Fibroblast of the conjunctiva (primary cell): ENCODE results near the gene WDR45B.

Source experiments
- DNase-seq: peaks from one replicate; pipeline ENCODE4 v3.0.0-alpha.2; 2010; ENCODE audit warnings: low read depth

WDR45B gene

DNA sequence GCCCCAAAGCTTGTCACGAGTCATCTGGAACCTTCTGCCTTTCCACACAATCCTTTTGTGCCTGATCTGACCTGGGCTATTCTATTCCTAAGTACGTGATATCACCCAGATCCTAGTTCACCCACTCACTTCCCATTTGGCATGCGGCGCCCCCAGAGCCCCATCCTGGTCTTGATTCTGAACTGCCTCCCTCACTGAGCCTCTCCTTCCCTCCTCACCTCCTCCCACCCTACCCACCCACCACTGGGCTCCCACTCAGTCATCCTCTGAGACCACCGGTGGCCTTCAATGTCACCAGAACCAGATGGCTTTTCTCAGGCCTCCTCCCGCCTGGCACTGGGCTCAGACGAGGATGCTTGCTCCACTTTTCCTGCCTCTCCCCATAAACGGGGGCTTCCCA lies 18.5 kb downstream of the WDR45B start:
- no peak for DNase-seq

DNA sequence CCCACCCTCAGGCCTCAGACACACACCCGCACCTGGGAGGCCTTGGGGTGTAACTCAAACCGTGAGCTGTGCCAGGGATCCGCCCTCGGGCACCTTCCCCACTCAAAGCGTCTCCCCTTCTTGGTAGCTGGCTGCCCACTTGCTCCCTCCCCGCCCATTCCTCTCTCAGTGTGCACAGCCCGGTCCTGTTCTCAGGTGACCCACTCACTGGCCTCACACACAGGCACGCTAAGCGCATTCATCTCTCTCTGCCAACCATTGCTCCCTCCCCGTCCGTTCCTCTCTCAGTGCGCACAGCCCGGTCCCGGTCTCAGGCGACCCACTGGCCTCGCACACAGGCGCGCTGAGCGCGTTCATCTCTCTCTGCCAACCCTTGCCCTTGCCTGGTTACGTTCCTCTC lies 20.8 kb downstream of the WDR45B start:
- DNase-seq = no peak

DNA sequence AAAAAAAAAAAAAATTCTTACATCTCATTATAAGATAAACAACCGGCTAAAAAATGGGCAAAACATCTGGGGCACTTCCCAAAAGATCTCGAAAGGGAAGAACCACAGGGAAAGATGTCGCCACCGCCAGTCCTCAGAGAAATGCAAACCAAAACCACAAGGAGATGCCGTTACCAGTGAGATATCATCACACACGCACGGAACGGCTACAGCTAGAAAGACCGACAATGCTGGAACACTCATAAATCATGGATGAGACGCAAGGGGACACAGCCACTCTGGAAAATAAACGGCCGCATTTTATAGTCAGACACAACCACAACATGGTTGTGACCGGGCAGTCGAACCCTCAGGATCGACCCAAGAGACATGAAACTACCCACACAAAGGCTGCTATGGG lies 24.5 kb downstream of the WDR45B start:
- DNase-seq = no peak

DNA sequence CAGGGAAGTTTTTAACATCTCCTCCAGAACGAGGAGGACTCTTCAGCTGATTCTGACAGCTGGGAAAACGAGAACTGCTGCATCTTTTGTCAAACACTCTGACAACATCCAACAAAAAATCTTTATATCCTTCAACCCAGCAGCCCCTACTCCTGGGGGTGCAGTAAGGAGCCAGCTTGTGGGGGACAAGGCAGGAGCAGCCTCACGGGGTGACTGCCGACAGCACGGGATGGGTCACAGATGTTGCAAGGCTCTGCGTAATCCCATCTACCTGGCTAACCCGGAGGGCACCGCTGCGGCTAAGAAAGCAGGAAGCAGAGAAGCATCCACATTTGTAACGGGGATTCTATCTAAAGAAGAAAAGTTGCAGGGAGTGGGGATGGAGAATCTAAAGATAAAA lies 28.6 kb downstream of the WDR45B start:
- no peak for DNase-seq

DNA sequence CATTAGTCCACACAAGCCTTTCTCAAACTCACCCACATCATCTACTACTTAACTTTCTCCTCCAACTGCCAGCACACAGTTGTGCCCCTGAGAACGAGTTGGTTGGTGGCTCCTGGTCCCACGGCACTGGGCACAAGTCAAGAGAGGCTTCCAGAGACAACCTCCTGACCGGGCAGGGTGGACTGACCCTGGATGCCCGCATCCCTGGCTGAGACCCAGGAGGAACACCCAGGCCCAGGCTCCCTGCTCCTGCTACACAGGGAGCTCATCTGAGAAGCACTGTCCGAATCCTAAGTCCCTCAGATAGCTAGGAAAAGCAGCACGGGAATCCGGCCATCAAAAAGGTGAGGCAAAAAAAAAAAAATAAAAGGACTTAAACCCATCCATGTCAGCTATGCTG lies 29.0 kb downstream of the WDR45B start:
- DNase-seq = no peak

DNA sequence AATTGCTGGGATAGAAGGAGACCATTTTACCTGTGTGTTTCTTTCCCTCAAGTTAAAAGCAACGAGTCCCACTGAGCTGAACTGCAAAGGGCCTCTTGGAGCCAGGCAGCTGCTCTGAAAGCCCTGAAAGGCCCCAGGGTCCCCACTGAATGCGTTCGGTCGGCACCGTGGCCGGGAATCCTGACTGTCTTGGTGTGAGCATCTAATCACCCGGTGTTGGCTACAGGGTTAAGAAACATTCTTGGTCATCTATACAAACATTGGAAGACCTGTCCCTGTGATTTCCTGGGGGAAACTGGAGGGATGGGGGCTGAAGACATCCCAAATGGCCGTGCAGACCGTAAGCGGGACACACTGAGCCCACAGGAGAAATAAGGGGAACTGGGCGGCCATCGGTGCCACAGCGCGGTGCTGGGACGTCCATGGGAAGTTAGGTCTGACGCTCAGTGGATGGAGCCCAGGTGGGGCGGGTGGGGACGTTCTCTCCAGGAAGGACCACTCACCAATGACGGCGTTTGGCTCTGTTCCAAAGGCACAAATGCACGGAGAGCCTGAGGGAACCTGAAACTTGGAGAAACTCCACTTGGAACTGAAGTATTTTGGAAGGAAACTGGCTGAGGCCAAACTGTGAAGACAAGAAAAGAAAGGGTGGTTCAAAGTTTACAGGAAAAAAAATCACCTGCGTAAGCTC lies 32.1 kb downstream of the WDR45B start:
- DNase-seq = no peak

DNA sequence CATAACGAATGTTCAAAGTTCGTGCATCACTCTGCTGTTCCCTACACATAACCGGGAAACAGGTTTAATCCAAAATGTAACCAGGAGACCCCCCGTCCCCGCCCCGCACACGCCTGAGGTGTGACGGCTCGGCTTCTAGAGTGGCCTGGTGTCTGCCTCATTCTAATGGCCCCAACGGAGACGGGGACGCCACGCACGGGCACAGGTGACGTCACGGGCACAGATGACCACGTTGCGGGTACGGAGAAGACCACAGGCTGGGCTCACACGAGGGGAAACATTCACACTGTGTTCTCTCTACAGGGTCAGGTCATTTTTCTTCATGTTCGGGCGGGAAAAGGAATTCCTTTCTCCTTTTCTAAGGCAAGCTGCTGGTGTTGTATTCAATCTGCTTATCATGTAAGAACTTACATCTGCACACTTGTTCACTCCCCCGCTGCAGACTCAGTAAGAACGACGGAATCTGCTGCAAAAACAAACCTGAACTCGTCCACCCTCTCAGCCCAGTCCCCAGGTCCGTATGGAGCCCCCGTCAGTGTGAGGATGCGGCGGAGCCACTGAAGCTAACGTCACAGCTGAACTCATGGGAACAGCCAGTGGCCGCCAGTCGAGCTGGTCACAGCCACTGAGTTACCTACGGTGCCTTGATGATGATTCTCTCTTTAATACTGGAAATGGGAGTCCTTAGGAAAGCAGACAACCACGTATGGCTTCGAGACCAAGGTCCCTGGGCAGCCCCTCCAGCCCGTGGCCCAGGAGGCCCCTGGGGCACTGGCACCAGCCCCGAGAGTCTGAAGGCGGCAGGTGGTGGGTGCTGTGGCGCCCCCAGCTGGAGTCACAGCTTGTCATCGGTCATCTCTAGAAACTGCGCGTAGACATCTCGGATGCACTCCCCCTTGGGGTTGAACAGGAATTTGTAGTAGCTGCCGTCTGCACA lies 32.9 kb downstream of the WDR45B start:
- no peak for DNase-seq

DNA sequence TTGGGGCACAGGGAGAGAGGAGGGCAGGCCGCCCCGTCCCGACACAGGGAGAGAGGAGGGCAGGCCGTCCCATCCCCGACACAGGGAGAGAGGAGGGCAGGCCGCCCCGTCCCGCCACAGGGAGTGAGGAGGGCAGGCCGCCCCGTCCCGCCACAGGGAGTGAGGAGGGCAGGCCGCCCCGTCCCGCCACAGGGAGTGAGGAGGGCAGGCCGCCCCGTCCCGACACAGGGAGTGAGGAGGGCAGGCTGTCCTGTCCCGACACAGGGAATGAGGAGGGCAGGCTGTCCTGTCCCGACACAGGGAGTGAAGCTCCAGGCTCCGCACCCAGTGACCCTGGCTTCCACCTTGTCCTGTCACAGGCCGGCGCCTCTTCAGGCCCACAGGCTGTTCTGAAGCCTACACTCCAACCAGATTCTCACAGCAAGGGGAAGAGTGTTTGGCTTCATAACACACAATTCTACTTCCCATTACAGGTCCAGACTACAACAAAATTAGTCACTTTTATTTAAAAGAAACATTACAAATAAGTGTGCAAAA lies 34.1 kb downstream of the WDR45B start:
- no peak for DNase-seq

DNA sequence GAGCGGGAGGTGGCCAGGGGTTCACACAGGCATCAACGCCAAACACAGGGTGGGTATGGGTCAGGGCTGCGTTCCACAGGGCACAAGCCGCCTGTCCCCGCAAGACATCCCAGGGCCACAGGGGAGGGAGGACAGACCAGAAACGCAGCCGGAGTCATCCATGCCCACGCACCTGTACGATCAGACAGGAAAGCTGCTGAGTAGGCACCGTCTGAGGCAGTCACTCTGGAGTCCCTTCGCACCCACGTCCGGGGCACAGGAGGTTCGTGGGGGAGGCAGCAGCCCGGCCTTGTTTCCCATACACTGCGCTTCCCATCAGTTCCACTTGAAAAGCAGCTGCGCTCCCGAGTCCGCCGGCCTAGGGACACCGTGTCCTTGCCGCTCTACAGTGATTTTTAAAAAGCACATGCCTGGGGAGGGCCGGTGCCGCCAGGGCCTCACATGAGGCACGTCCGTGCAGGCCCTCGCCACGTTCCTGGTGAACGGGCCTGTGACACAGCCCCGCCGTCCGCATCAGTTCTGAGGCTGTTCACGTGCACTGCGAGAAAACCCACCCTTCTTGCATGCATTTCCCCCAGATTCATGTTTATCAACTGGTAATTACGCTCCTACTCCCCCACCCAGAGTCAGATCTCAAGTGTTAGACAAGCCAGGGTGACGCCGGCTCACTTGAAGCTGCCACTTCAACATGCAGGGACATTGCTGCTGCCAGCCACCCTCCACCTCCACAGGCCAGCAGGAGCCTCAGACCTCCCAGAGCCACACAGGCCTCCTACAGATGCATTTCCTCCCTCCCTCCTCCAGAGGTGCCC lies 34.8 kb downstream of the WDR45B start:
- no peak for DNase-seq

DNA sequence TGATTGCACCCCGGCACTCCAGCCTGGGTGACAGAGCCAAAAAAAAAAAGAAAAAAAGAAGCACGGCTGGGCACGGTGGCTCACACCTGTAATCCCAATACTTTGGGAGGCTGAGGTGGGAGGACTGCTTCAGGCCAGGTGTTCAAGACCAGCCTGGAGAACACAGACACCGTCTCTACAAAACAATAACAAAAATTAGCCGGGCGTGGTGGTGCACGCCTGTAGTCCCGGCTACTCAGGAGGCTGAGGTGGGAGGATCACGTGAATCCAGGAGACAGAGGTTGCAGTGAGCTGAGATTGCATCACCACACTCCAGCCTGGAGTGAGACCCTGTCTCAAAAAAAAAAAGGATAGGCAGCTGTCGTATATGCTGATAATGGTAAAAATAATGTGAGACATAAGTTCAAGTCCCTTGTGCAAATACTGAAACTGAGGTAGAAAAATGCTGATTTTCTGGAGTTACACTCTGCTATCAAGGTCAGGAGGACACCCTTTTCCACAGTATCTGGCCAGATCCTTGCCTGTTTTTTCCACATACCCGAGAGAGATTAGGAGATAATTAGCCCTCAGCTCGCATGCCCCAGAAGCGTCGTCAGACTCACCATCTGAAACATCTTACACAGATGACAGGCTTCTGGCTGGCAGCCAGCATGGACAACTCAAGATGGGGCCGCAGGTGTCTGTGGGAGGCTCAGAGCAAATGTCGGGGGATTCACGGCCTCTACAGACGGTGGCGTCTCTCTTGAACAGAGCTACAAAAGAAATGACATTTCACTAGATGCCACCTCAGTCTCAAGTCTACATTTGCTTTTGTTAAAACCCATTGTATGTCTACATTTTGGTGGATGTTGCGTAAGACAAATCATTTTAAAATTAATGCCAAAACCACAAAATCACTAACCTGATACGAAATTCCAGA lies 36.8 kb downstream of the WDR45B start:
- DNase-seq = no peak

DNA sequence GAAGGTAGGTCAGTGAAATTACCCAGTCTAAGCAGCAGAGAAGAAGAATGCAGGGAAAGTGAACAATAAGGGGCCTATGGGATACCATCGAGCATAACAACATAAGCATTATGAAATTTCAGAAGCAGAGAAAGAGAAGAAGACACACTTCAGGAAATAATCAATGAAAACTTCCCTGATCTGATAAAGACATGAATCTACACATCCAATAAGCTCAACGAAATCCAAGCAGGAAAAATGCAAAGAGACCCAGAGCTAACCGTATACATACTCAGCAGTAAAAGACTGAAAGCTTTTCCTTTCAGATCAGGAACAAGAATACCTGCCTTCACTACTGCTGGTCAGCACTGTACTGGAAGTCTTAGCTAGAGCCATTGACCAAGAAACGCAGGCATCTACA lies 38.6 kb downstream of the WDR45B start:
- no peak for DNase-seq

DNA sequence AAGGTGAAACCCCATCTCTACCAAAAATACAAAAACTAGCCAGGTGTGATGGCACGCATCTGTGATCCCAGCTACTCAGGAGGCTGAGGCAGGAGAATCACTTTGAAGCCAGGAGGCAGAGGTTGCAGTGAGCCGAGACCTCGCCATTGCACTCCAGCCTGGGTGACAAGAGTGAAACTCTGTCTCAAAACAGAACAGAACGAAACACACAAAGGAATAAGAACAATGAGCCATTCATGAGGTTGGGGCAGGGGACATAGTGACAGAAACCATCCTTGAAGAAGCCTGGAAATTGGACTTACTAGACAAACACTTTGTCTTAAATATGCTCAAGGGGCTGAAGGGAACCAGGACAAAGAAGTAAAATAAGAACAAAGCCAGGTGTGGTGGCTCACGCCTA lies 39.4 kb downstream of the WDR45B start:
- DNase-seq = no peak

DNA sequence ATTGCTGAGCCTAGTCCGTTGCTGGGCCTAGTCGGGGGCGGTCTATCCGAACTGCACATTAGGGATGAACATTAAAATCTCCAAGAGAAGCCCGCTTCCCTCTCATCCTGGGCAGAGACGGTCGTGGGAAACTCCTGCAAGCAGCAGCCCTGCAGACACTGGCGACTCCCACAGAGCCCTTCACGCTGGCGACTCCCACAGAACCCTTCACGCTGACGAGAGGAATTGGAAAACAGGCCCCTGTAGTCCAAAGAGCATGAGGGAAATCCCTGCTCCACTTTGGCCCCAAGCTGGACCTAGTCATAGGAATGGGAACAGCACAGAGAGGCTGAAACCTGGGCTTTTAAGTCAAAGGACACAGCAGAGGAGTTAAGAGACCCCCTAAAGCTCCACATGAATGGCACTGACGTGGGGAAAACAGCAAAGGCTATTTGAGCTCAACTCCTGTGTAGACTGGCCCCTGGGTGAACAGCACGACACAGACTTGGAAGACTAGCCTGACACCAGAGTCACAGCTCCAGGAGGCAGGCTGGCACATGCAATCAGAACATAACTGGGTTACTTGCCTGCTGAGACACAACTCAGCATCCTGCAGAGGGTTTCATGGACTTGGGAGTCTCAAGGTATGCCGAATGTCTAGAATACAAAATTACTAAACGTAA lies 42.2 kb downstream of the WDR45B start:
- no peak for DNase-seq

DNA sequence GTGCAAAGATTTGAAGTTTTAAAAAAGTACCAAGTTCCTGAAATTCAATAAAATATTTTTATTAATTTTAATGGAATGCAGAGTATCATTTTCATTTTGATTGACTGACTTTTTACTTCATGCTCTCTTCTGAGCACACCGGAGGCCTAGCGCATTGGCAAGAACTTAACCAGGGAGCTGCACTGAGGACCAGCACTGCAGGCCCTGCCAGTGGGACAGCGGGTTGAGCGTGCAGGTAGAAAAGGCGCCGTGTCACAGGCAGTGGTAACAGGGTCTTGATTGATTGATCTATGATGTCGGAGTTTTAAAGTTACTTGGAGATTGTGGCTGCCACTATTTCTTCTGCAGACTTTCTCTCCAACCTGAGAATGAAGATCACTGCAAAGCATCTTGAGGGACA lies 43.7 kb downstream of the WDR45B start:
- no peak for DNase-seq

DNA sequence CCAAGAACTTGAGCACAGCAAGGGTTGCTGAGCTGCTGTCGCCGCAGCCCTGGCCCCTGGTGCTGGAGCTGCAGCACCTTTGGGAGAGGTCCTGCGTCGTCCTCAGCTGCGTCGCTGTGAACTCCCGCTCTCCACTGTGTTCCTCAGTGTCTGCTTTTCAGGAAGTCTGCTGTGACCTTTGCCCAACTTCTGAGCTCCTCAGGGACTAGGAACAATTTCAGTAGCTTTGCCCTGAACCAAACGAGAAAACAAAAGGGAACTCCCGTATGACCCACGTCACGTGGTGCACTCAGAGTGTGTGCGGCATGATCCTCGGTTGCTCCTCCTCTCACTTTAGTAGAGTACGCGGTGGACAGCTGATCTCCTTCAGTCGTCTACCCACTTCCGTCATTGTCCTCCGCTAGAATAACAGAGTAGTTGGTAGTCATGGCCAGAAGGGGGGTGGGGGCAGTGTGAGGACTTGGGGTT lies 44.2 kb downstream of the WDR45B start:
- DNase-seq = no peak

DNA sequence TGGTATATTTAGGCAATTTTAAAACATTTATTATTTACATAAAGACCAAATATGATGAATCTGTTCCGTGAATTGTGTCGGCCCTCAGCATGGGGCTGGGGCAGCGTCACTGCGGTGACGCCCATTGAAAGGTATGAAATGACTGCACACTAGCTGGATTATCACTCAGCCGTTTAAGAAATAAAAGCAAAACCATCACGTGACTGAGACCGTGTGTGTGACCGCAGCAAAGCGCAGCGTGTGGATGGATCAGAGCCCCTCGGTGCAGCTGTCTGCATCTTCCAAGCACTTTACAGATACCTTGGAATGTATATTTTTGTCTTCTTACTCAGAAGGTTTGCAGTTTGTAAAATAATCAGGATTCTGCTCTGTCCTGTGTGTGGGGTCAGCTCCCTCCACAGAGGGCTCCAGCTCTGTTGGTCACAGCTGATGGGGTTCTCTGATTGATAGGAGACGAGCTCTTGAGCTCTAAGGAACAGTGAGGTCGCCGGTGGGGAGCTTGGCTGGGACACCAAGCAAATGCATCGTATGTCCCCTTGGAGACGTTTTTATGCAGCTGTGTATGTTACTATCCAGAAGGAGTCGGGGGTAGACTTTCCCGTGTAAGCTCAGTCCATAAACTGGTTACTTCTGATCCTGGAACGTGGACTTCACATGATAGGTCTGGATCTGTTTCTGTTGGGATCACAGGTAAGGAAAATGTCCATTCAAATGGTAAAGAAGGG lies 45.1 kb downstream of the WDR45B start:
- no peak for DNase-seq

DNA sequence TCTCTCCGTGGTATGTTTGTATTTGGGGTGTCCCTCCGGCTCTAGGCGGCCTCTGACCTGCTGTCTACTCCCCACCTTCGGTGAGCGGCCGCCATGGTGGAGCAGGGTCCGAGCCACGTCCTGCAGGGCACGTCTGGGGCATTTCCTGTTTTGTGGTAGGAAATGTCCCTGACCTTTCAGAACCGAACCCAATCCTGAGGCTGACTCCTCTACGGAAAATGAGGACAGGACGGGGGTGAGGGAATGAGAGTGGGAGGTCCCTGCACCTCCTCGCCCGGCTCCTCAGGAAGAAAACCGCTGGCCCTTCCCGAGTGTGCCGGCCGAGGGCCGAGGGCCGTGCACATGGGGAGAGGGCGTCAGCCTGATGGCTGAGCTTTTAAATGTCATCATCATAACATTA lies 45.8 kb downstream of the WDR45B start:
- DNase-seq = no peak

DNA sequence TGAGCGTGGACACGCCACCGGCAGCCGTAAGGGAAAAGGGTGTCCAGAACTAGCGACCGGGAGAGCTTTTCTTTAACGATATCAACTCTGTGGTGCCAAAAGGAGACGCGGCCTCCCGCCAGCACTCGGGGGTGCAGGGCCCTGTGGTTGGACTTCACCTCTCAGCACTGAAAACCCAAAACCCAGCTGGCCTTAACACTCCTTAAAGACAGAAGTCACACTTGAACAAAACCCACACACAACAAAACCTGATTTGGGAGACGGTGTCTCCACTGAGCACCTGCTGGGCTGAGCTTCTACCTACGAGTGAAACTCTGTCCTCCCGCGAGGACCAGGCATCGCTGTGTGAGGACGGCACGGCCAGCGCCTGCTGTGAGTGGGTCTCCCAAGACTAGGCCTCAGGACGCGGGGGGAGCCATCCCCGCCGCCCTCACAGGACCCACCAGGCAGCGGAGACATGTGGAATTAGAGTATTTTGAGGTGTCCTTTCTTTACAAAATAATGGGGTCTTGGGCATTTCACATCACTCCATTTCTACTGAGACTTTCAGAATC lies 46.7 kb downstream of the WDR45B start:
- DNase-seq = no peak

DNA sequence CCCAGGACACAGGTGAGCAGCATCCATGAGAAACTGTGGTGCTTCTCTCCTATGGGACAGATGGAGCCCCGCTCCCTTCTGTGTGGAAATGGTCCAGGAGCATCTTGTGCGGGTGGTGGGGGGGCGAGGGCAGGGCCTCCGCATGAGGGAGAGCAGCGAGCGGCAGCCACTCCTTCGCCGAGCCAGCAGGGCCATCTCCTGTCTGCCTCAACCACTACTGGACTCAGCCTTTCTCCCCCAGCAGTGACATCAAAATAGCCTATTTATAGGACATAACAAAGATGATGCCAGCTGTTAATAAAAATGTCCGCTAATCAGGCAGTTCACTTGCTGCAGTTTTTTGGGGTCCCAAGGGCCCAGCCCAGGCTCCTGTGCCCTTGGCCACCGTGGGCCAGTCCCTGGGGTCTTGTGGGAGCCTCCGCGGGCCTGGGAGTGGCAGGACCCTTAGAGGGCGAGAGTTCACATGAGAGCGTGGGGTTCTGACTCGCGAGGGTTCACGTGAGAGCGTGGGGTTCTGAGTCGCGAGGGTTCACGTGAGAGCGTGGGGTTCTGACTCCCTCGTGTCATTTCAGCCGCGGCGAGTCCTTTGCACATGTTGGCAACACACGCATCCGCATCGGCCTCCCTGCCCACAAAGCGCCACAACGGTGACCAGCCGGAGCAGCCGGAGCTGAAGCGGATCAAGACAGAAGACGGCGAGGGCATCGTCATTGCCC lies 47.4 kb downstream of the WDR45B start:
- no peak for DNase-seq
